ENCODE measurements around the gene KAT7. TPM values are rescaled to one million over a fixed set of nuclear protein-coding genes. Genes with fewer than 3 reads are reported as not detected.
A peak's percentile ranks its signal among the peaks of the same experiment; 100 is the strongest.

The KAT7 gene
- total and polyA plus RNA-seq, 2 experiments from 2014 or later, result 31.0 to 187 TPM

DNA sequence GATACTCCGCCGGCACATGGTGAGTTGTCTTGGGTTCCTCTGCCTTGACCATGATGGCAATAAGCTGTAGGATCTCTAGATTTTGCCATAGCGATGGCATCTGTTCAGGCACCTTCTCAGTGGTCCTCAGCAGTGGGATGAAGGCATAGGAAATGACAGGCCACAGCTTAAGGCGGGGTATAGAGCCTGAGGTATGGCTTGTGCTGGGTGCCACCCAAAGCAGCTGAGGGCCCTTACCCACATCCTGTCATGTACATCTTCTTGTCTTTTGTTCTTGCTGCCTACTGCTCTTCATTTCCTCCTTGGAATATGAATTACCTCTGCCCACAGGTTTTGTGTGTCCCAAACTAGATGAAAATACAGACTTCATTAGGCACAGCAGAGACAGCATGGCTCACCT lies 29.5 kb downstream of the KAT7 start (continued):
- TF ChIP-seq, protein P1, sequence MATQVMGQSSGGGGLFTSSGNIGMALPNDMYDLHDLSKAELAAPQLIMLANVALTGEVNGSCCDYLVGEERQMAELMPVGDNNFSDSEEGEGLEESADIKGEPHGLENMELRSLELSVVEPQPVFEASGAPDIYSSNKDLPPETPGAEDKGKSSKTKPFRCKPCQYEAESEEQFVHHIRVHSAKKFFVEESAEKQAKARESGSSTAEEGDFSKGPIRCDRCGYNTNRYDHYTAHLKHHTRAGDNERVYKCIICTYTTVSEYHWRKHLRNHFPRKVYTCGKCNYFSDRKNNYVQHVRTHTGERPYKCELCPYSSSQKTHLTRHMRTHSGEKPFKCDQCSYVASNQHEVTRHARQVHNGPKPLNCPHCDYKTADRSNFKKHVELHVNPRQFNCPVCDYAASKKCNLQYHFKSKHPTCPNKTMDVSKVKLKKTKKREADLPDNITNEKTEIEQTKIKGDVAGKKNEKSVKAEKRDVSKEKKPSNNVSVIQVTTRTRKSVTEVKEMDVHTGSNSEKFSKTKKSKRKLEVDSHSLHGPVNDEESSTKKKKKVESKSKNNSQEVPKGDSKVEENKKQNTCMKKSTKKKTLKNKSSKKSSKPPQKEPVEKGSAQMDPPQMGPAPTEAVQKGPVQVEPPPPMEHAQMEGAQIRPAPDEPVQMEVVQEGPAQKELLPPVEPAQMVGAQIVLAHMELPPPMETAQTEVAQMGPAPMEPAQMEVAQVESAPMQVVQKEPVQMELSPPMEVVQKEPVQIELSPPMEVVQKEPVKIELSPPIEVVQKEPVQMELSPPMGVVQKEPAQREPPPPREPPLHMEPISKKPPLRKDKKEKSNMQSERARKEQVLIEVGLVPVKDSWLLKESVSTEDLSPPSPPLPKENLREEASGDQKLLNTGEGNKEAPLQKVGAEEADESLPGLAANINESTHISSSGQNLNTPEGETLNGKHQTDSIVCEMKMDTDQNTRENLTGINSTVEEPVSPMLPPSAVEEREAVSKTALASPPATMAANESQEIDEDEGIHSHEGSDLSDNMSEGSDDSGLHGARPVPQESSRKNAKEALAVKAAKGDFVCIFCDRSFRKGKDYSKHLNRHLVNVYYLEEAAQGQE (IDR thresholded peaks at IDR 0.05; ENCODE audit: unreplicated experiment), result no peak
- TF ChIP-seq ZNF331 (CRISPR knock-in tag; IDR thresholded peaks at IDR 0.05; ENCODE audit: low read depth), result no peak
- TF ChIP-seq POLR2AphosphoS5 (IDR thresholded peaks at IDR 0.05; ENCODE audit: low read depth), result no peak

DNA sequence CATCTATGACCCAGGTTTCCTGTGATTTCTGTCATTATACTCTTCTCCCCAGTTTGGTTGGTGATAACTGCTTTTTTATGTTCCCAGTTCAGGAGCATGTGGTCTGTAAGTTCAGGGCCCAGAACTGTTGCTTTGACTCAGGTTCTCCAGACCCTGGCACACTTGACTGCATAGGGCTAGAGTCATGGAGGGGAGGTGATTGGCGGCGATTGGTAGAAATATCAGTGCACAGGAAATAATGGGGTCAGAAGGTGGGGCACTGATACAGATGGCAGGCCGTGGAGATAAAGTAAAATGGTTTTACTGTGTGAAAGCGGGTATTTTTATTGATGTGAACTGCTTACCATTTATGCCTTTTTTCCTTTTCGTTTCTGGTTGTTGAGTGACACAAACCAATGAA lies 30.7 kb downstream of the KAT7 start:
- DNase-seq (ENCODE audit: low spot score), result no peak
- H3F3A ChIP-seq (replicated peaks; ENCODE audit: low read depth), result peaks cover 8% of the 10 kb centered on the region; the same call in 1 of the 2 replicates
- Mint-ChIP-seq H3K9me3 (no peaks in the 10 kb centered on the region), H3K36me3 (ENCODE audit: low read depth) (peaks cover 78% of the 10 kb centered on the region), H3K27ac (peak overlapping the region; percentile 93), H3K4me1 (peaks cover 71% of the 10 kb centered on the region), H3K27me3 (ENCODE audit: insufficient read depth, low read depth, poor library complexity) (peaks cover 6% of the 10 kb centered on the region), H3K4me3 (peak overlapping the region; percentile 40)
- H2AFZ ChIP-seq, result no peak overlapping the region
- no peak overlapping the region for H3K4me3 ChIP-seq
- peaks cover 55% of the 10 kb centered on the region for H3K79me2 ChIP-seq (replicated peaks; ENCODE audit: insufficient read depth)
- no peaks in the 10 kb centered on the region for H3K9me2 ChIP-seq (ENCODE audit: insufficient read depth)
- H4K20me1 ChIP-seq (replicated peaks; ENCODE audit: insufficient read depth), result no peaks in the 10 kb centered on the region; the same call in 1 of the 2 replicates
- no peak overlapping the region; the same call in 1 of the 2 replicates for H3K4me2 ChIP-seq
- no peak for ATAC-seq
- peaks cover 50% of the 10 kb centered on the region for H3K4me1 ChIP-seq (ENCODE audit: insufficient read depth)
- H3K27ac ChIP-seq (ENCODE audit: low read depth), result peak overlapping the region; percentile 78
- TF ChIP-seq NANOG (IDR thresholded peaks at IDR 0.05; ENCODE audit: borderline replicate concordance), result no peak
- TF ChIP-seq, protein P2, sequence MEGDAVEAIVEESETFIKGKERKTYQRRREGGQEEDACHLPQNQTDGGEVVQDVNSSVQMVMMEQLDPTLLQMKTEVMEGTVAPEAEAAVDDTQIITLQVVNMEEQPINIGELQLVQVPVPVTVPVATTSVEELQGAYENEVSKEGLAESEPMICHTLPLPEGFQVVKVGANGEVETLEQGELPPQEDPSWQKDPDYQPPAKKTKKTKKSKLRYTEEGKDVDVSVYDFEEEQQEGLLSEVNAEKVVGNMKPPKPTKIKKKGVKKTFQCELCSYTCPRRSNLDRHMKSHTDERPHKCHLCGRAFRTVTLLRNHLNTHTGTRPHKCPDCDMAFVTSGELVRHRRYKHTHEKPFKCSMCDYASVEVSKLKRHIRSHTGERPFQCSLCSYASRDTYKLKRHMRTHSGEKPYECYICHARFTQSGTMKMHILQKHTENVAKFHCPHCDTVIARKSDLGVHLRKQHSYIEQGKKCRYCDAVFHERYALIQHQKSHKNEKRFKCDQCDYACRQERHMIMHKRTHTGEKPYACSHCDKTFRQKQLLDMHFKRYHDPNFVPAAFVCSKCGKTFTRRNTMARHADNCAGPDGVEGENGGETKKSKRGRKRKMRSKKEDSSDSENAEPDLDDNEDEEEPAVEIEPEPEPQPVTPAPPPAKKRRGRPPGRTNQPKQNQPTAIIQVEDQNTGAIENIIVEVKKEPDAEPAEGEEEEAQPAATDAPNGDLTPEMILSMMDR (conservative IDR thresholded peaks at IDR 0.05; ENCODE audit: low read depth in 2 of 2), result no peak
- no peak for TF ChIP-seq ZNF331 (CRISPR knock-in tag; IDR thresholded peaks at IDR 0.05; ENCODE audit: low read depth)
- TF ChIP-seq ZNF114 (CRISPR knock-in tag; IDR thresholded peaks at IDR 0.05), result no peak
- TF ChIP-seq, protein P1 (IDR thresholded peaks at IDR 0.05; ENCODE audit: unreplicated experiment), result no peak
- no peak for TF ChIP-seq CREB1 (CRISPR knock-in tag; IDR thresholded peaks at IDR 0.05; ENCODE audit: low read depth)
- no peak for TF ChIP-seq POLR2AphosphoS5 (IDR thresholded peaks at IDR 0.05; ENCODE audit: low read depth)
- H3K27me3 ChIP-seq (ENCODE audit: insufficient read depth), result no peaks in the 10 kb centered on the region
- H3K36me3 ChIP-seq (ENCODE audit: insufficient read depth), result peaks cover 51% of the 10 kb centered on the region
